AG09309 (cell line): ENCODE results near the gene CDH4.

Experiments used
- DNase-seq: peaks from one replicate; pipeline ENCODE4 v3.0.0-alpha.2; 2010; ENCODE audit warnings: low read depth
- H3K4me3 ChIP-seq: 2 replicates; pipeline ENCODE4 v1.5.1; 2011; ENCODE audit warnings: mild to moderate bottlenecking, low read depth, low read length, moderate library complexity; ENCODE audit not compliant: control insufficient read depth
- CTCF ChIP-seq: IDR thresholded peaks from 2 replicates; pipeline ENCODE4 v1.5.1; 2011; ENCODE audit warnings: mild to moderate bottlenecking, low read depth, low read length, inconsistent platforms; ENCODE audit not compliant: insufficient read depth, control insufficient read depth; ENCODE audit errors: missing control alignments

Gene CDH4

DNA sequence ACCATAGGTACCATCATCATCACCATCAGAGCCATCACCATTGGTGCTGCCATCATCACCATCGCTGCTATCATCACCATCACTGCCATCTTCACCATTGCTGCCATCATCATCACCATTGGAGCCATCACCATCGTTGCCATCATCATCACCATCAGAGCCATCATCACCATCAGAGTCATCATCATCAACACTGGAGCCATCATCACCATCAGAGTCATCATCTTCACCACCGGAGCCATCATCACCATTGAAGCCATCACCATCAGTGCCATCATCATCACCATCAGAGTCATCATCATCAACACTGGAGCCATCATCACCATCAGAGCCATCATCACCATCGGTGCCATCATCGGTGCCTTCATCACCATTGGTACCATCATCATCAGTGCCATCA lies 474.9 kb downstream of the CDH4 start:
- TF ChIP-seq CTCF = no peak
- no peak for DNase-seq
- no peak overlapping the region for H3K4me3 ChIP-seq

GRCh38 chr20:61727761-61728160 lies 475.7 kb downstream of the CDH4 start:
- H3K4me3 ChIP-seq = no peak overlapping the region
- DNase-seq = no peak
- TF ChIP-seq CTCF = no peak

DNA sequence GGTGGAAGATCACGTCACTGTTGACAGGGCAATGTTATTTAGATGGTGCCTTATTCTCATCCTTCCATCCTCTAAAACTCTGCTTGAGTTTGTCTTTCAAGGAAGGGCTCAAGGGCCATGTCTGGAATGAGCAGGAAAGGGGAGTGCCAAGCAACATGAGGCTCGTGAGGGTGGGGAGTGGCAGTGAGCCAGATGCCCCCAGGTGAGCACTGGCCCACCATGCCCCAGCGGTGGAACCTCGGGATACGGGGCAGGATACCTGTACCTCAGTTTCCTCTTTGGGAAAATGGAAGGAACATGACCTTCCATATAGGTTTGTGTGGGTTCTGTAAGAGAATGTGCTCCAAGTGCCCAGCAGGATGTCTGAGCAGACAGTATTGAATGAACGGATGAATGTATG lies 476.3 kb downstream of the CDH4 start:
- no peak for DNase-seq
- H3K4me3 ChIP-seq = no peak overlapping the region
- no peak for TF ChIP-seq CTCF

DNA sequence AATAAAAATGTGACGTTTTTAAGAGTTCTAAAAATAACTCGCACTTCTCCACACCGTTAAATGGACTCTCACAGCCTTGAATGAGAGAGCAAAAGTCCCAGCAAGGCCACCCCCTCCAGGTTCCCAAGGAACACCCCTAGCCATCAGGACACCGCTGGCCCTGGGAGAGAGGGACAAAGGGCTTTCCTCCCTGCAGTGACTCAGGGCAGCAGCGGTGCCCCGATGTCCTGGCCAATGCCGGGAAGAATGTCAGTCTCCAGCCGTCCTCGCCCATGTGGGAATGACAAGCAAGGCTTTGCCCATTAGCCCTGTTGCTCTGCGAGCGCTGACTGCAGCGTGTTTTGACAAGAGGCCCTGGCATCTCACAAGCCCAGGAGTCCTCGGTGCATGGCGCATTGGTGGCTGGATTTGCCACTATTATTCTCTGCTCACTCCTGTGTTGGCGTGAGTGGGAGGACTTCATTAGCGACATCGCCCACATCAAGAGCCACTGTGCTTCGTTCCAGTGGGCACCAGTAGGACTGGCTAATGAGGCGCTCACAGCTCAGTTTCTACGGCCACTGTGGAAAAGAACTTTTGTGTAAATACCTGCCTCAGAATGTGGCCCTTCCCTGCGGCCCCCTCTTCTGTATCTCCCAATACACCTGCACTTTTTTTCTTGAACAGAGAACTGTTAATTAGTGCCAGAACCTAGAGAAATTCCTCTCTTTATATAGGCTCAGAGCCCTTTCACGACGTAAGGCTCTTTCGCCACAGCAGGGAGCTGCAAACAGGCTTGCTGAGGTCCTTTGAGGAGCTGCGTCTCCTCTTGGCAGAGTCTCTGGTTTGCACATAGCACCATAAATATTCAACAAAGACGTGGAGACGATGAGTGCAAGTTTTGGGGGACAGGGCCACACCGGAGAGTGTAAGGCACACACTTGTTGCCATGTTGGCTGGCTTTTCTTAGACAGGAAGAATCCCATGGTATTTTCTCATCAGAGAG lies 477.0 kb downstream of the CDH4 start:
- TF ChIP-seq CTCF = no peak
- DNase-seq = no peak
- H3K4me3 ChIP-seq = no peak overlapping the region

GRCh38 chr20:61730631-61731362 lies 478.7 kb downstream of the CDH4 start:
- TF ChIP-seq CTCF = no peak
- DNase-seq = no peak
- H3K4me3 ChIP-seq = no peak overlapping the region

GRCh38 chr20:61731363-61732181 lies 479.5 kb downstream of the CDH4 start:
- TF ChIP-seq CTCF = no peak
- DNase-seq = peak; percentile 10

More at GRCh38 chr20:61731363-61732181, 479.5 kb downstream of the CDH4 start:
- no peak overlapping the region for H3K4me3 ChIP-seq
